Limb (tissue), 2 donors: ENCODE measurements around the gene CTNND2.
"Not testable (repeated sequence)": the region's sequence is repeated elsewhere in the genome, so short reads cannot be mapped to it uniquely, and the experiment has no call there.

ENCODE experiments used
- DNase-seq, 2 donors: peaks; one replicate each; pipeline ENCODE4 v3.0.0-alpha.2; 2016; ENCODE audit errors: extremely low spot score in 2 of 2

Gene CTNND2

GRCh38 chr5:11467588-11467987 is 436.7 kb downstream of the CTNND2 start:
- DNase-seq, result no peak

GRCh38 chr5:11459716-11460115 is 444.5 kb downstream of the CTNND2 start:
- no peak for DNase-seq

- no peak for DNase-seq
These were observed 448.7 kb downstream of the CTNND2 start for GRCh38 chr5:11455505-11455904.

DNA sequence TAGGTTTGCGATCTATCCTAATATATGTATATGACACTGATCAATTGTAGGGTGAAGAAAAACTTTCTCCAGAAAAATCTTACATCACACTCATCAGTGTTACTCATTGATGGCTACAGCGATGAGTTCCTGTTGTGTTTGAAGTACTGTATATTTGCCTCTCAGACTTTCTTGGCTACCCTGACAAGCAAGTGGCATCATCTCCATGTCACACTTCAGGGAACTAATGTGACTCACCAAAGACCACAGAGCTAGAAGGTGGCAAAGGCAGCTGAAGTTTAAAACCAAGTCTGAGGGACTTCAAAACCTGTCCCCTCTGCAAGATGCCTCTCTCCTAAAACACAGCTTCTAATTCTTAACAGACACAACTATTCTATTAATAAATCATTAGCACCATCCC is 451.4 kb downstream of the CTNND2 start:
- no peak for DNase-seq

- no peak for DNase-seq
These were observed 454.3 kb downstream of the CTNND2 start for GRCh38 chr5:11449966-11450365.

DNA sequence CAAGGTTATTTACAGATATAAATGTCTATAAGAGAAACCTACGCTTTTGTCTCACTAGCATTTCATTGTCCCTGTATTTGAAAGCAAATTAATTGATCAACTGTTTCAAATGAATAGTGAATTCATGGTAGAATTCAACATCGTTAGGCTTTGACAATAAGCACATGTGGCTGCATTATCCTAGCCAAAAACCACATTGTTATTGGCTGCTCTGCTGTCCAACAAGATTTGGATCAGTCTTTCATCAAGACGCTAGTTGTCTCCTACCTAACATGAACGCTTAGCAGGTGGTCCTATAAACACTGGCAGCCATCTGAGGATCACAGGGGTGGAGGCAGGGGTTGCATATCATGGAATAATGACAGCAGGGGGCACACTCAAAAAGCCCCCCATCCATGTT is 455.0 kb downstream of the CTNND2 start:
- DNase-seq, result no peak

DNA sequence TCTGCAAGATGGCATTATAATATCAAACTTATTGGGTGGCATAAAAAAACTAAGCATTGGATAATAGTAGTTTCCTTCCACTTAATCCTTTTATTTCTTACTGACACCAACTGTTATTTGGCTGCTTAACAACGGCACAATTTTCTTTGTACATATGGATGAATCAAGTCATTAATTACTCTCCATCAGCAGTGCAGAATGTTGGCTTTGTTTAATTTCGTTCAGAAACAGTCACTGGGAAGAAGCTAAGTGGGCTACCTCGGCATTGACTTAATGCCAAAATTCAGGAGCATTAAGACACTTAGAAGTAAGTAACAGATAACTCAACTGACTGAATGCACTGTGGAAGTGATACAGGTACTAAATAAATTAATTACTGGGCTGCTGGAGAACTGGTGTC is 460.4 kb downstream of the CTNND2 start:
- DNase-seq, result no peak

- no peak for DNase-seq
These were observed 472.1 kb downstream of the CTNND2 start for GRCh38 chr5:11432116-11432515.

GRCh38 chr5:11429254-11429653 is 475.0 kb downstream of the CTNND2 start:
- DNase-seq, result no peak

GRCh38 chr5:11427569-11427968 is 476.7 kb downstream of the CTNND2 start:
- DNase-seq, result no peak

GRCh38 chr5:11426442-11426841 is 477.8 kb downstream of the CTNND2 start:
- DNase-seq, result no peak

- no peak for DNase-seq
These were observed 481.9 kb downstream of the CTNND2 start for GRCh38 chr5:11422342-11422741.

DNA sequence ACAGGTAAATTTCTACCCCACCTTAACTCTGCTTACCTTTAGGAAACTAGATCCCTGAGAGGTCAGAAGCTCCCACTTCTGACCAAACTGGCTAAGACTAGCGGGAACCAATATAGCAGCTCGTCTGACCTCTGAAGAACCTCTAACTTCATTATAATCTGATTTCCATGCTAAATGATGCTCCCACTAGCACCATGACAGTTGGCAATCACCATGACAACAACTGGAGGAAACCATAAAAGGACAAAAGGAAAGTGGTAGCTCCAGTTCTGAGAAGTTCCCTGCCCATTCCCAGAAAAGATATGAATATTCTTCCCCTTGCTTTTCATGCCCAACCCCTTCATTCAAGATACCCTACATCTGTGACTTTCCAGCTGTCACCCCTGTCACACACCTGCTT is 483.3 kb downstream of the CTNND2 start:
- no peak for DNase-seq

DNA sequence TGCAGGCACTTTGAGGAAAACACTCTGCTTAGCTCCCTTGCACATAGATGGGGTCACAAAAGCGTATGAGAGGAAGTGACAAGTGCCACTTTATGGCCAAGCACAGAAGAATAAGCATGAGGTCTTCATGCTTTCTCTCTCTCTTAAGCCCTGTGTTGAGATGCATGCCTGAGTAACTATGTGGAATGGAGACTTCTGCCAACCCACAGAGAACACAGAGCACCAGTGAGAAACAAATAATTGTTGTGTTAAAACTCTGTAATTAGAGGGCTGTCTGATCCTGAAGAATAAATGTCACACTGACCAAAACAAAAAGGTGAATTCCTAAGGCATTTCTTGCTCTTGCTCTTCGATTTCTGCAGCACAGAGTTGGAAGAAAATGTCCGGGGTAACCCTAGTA is 488.5 kb downstream of the CTNND2 start:
- no peak for DNase-seq

- not testable (repeated sequence) for DNase-seq
These were observed 489.5 kb downstream of the CTNND2 start for GRCh38 chr5:11414732-11415131.

DNA sequence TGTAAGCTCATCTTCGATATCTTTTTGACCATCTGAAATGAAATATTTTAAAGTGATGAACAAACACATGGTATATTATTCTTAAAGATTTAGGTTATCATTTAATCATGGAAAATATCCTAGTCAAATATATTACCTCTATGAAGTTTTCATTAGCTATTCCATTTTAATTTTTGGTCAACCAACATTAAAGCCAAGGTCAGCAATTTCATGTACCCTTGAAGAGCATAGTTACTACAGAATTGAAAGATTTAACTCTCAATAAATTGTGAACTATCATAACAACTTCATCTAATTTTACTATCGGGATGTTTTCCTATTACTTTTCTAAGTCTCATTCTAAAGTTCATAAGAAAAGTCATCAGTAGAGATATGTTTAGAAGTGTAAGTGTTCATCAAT is 492.6 kb downstream of the CTNND2 start:
- no peak for DNase-seq

DNA sequence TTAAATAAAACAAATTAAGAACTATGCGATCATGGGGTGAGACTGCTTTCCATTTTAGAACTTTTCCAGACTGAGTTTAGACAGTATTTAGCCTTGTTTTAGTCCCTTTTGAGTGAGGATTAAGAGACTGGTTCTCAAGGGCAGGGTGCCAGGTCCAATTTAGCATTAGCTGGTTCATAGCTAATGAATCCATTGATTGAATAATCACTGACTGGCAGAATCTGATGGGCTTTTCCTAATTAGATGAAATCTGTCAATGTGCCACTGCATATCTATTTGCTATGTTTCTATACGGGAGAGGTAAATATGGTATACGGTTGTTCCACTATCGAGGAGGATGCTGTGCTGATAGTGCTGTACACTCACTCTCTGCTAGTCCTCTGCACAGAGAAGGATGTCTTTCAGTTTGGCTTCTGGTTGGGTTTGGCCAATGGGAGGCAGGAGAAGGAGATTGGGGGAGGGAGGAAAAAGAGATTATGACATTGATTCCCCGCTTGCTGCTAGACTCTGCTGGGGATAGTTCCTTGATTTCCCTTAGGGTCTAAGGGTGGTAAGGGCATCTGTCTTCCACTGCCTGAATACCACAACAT is 496.6 kb downstream of the CTNND2 start:
- DNase-seq, result no peak

- DNase-seq, result no peak
These were observed 503.9 kb downstream of the CTNND2 start for GRCh38 chr5:11400316-11400715.

- DNase-seq, result no peak
These were observed 505.5 kb downstream of the CTNND2 start for GRCh38 chr5:11398728-11399127.

DNA sequence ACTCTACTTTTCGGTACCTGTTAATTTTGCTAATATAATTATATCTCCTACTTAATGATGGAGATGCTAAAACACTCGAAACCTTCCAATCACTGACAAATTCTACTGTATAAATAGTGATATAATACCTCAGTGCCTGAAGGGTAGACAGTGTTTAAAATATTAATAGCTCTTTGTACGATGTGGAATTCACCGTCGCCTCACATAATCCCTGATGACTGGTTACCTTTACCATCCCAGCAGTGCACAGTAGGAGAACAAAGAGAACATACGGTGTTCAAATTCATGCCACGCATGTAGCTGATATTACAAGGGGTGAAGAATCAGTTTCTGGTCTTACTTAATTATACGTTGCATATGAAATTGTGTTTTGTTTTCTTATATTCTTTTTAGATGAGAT is 506.7 kb downstream of the CTNND2 start:
- no peak for DNase-seq

- DNase-seq, result no peak
These were observed 507.3 kb downstream of the CTNND2 start for GRCh38 chr5:11396917-11397316.

- no peak for DNase-seq
These were observed 509.3 kb downstream of the CTNND2 start for GRCh38 chr5:11394933-11395332.

DNA sequence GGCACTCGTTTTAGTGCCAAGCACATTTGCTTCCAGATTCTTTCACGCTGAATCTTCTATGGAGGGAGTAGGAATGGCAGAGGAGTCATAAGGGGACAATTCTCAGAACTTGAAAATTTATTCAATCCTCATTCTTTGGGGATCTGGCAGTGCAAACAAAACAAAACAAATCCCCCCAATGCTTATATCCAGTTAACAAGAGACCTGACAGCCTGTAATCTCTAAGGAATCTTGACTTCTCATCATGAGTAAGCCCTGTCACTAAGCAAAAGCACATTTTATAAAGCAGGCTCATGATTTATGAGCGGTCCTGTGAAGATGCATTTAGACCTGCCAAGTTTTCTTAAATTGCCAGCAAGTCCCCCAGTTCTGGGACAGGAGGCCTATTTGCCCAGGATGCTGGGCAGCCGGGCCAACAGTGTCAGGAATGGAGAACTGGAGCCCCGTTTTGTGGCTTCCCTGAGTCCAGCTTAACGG is 513.9 kb downstream of the CTNND2 start:
- DNase-seq, result no peak

DNA sequence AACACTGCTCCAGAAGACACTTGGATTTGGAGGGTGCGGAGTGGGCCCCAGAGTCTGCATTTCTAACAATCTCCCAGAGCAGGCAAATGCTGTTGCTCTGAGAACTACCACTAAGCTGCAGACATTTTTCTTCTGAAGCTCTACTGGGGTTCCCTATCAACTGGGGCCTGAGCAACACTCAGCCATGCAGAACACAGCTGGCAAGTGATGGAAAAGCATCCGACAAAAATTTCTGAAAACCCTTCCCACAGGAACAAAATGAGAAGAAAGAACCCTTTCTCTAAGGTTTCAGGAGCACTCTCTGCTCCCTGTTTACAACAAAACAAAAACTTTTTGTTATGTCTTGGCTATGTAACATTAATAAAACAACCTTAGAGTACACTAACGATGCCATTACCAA is 516.9 kb downstream of the CTNND2 start:
- DNase-seq, result no peak
